ENCODE results near the gene BRWD1.
A peak's percentile ranks its signal among the peaks of the same experiment; 100 is the strongest.

The BRWD1 gene

GRCh38 chr21:39186676-39187075 lies 126.8 kb downstream of the BRWD1 start:
- H3K4me3 ChIP-seq (ENCODE audit: low read depth, low read length) = no peak overlapping the region
- TF ChIP-seq, protein P1, sequence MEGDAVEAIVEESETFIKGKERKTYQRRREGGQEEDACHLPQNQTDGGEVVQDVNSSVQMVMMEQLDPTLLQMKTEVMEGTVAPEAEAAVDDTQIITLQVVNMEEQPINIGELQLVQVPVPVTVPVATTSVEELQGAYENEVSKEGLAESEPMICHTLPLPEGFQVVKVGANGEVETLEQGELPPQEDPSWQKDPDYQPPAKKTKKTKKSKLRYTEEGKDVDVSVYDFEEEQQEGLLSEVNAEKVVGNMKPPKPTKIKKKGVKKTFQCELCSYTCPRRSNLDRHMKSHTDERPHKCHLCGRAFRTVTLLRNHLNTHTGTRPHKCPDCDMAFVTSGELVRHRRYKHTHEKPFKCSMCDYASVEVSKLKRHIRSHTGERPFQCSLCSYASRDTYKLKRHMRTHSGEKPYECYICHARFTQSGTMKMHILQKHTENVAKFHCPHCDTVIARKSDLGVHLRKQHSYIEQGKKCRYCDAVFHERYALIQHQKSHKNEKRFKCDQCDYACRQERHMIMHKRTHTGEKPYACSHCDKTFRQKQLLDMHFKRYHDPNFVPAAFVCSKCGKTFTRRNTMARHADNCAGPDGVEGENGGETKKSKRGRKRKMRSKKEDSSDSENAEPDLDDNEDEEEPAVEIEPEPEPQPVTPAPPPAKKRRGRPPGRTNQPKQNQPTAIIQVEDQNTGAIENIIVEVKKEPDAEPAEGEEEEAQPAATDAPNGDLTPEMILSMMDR (IDR thresholded peaks at IDR 0.05; ENCODE audit: insufficient read depth, low read length, missing control alignments) = no peak
- ChIA-PET CTCF (no interaction called here), POLR2A (no interaction called here)
- no peak for DNase-seq (ENCODE audit: low read depth, low spot score)

GRCh38 chr21:39185157-39185556 lies 128.3 kb downstream of the BRWD1 start:
- ChIA-PET CTCF (interaction anchor here (1.1 to 1.7 kb wide), 2 partner anchors 10 to 129 kb away, joined by 3 read pairs; no protein-coding TSS in a partner anchor), POLR2A (no interaction called here)
- no peak for DNase-seq (ENCODE audit: low read depth, low spot score)
- no peak overlapping the region for H3K4me3 ChIP-seq (ENCODE audit: low read depth, low read length)
- TF ChIP-seq, protein P1 (IDR thresholded peaks at IDR 0.05; ENCODE audit: insufficient read depth, low read length, missing control alignments) = no peak

DNA sequence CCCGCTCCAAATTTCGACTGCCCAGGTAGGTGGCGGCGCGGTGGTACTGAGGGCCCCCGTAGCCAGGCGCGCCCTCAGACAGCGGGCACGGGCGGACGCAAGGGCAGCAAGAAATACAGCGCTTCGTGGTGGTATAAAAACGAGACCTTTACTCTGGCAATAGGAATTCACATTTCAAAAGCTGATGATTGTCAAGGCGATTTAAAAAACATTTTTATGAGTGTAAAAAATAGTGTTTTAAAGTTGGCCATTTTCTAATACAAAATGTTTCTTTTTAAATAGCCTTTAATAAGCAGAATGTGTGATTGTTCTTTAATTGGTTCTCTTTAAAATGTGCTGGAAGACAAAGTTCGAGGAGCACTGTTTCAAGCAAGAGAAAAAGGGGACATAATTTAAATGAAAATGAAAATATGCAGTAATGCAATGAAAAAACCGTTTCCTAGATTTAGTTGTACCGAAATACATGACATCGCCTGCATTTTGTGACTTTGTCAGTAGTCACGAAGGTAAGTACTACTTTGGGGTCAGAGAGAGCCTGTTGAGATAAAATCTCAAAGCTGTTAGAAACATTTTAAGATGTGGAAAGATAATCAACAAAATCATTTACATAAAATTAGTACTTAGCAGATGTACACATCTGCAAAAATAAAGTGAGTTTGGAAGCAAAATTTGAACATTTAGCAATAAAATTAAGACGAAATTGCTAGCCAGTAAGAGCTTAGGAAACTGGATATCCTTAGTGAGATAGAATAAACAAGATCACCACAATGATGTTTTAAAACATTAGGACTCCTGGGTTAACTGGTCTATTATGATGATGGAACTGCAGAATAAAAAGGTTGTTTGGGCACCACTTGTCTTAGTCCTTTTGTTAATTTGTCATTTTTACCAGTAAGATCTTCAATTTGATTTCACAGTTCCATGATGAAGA lies 129.1 kb downstream of the BRWD1 start:
- POLR2A ChIA-PET = interaction anchor here (0.5 to 1.1 kb wide), 2 partner anchors 13 to 227 kb away, joined by 3 to 4 read pairs; no protein-coding TSS in a partner anchor
- no peak for DNase-seq (ENCODE audit: low read depth, low spot score)
- TF ChIP-seq, protein P1 (IDR thresholded peaks at IDR 0.05; ENCODE audit: insufficient read depth, low read length, missing control alignments) = no peak
- CTCF ChIA-PET = interaction anchor here (1.1 to 1.7 kb wide), 4 partner anchors 11 to 257 kb away, joined by 3 to 4 read pairs (median 3); no protein-coding TSS in a partner anchor
- peak overlapping the region; percentile 95 for H3K4me3 ChIP-seq (ENCODE audit: low read depth, low read length)

DNA sequence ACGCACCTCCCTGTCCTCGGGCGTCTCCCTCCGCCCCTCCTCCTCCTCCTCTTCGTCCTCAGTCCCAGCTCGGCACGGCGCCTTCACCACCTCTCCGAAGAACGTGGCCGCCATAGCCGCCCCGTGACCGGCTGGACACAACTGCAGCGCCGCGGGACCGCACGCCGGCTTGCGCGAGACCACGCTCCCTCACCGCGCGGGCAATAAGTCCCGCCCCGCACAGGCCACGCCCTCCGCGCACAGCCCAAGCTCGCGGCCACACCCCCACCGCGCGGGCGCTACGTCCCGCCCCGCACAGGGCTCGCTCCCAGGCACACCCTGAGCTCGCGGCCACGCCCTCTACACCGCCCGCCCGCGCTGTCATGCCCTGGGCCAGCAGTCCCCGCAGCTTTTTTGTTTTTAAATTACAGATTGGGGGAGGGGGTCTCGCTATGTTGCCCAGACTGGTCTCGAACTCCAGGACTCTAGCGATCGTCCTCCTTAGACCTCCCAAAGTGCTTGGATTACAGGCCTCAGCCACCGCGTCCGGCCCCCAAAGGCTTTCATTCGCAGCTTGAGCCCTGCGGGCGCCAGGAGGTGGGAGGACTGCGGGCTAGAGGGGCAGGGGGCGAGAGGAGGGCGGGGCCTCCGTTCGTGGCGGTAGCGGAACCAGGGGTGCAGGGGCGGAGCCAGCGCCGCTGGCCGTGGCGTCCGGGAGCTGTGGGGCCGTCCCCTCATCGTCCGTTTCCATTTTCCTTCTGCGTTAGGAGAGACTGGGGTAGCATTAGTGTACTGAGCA lies 130.0 kb downstream of the BRWD1 start, which contains the start of gene PSMG1:
TSS of gene PSMG1 (minus strand) at position 180 of the 778 bp plus-strand sequence. CDS start at position 114, 66 bp downstream.
- TF ChIP-seq, protein P1 (IDR thresholded peaks at IDR 0.05; ENCODE audit: insufficient read depth, low read length, missing control alignments) = no peak
- POLR2A ChIA-PET = interaction anchor here (0.5 to 1.2 kb wide), 3 partner anchors 12 to 227 kb away, joined by 3 to 4 read pairs (median 3); no protein-coding TSS in a partner anchor
- CTCF ChIA-PET = interaction anchor here (1.3 to 1.4 kb wide), 2 partner anchors 12 to 258 kb away, joined by 3 to 4 read pairs; no protein-coding TSS in a partner anchor
- peak; percentile 41 for DNase-seq (ENCODE audit: low read depth, low spot score)
- peak within 1 kb of the TSS; percentile 95 for H3K4me3 ChIP-seq (ENCODE audit: low read depth, low read length)

DNA sequence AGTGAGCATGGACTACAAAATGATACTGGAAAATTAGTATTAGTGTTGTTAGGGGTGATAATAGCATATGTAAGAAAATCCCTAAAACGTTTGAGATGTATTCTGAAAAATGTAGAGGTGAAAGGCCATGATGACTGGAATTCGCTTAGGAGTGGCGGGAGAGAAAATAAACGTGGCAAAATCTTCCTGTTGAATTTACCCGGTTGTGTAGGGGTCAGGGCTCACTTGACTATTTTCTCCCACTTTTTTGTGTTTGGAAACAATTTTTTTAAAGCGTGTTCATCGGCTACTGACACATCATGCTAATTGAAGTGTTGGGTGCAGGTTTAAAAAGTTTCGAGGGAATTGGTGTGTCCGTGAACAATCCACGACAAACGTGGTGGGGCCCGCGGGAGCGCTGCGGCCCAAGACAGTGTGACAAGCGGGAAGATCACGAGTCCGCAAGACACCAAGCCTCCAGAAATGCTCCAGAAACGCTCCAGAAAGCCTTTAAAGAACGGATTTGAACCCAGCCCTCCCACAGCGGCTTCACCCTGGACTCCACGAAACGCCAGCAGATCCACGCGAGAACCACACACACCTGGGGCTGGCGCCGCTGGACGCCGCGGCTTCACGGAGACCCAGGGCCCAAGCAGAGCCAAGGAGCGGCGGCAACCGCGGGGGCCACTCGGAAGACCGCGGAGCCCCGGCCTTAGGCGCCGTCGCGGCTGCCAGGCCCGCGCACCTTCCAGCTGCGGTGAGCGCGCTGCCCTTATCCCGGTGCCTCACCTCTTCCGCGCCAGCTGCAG lies 130.8 kb downstream of the BRWD1 start:
- DNase-seq (ENCODE audit: low read depth, low spot score) = no peak
- POLR2A ChIA-PET = interaction anchor here (1.2 kb wide), 1 partner anchor 68 kb away, joined by 3 read pairs; no protein-coding TSS in a partner anchor
- CTCF ChIA-PET = interaction anchor here (1.3 to 1.4 kb wide), 2 partner anchors 11 to 259 kb away, joined by 3 to 4 read pairs; no protein-coding TSS in a partner anchor
- peak overlapping the region; percentile 95 for H3K4me3 ChIP-seq (ENCODE audit: low read depth, low read length)
- TF ChIP-seq, protein P1 (IDR thresholded peaks at IDR 0.05; ENCODE audit: insufficient read depth, low read length, missing control alignments) = no peak

All from AG04449 (cell line).